Measurements from ENCODE around the gene ELAPOR1.

Gene ELAPOR1

GRCh38 chr1:109099938-109100773 lies 13.8 kb upstream of the ELAPOR1 start:
- Histone ChIP-seq H3K4me1 (ENCODE audit: insufficient read depth, low read length) (no peaks in the 10 kb centered on the region), H3K9ac (ENCODE audit: low read depth, low read length) (peak overlapping the region; percentile 96), H3K27ac (ENCODE audit: low read depth, low read length) (peak overlapping the region; percentile 93), H3K36me3 (ENCODE audit: insufficient read depth, low read length) (peaks cover 13% of the 10 kb centered on the region), H3K27me3 (ENCODE audit: insufficient read depth, low read length) (no peaks in the 10 kb centered on the region), H3K9me3 (ENCODE audit: insufficient read depth, low read depth, low read length) (no peaks in the 10 kb centered on the region), H3K4me3 (ENCODE audit: low read length) (peak overlapping the region; percentile 83)
- under 1% methylated on average over 77 of the region's 77 CpGs for WGBS

- H3K4me3 ChIP-seq (ENCODE audit: low read length): no peak overlapping the region
- peaks cover 5% of the 10 kb centered on the region; the same call in 1 of the 2 replicates for H3K27me3 ChIP-seq (ENCODE audit: insufficient read depth, low read length)
- H3K36me3 ChIP-seq (ENCODE audit: insufficient read depth, low read length): peaks cover 6% of the 10 kb centered on the region
- H3K27ac ChIP-seq (ENCODE audit: low read depth, low read length): no peak overlapping the region
- WGBS: 88% methylated on average over 20 of the region's 20 CpGs
- H3K4me1 ChIP-seq (ENCODE audit: insufficient read depth, low read length): no peaks in the 10 kb centered on the region
- no peak overlapping the region for H3K9ac ChIP-seq (ENCODE audit: low read depth, low read length)
- no peaks in the 10 kb centered on the region for H3K9me3 ChIP-seq (ENCODE audit: insufficient read depth, low read depth, low read length)
These were observed 9.4 kb upstream of the ELAPOR1 start for GRCh38 chr1:109104364-109105151.

- Histone ChIP-seq H3K9ac (ENCODE audit: low read depth, low read length) (no peak overlapping the region), H3K27me3 (ENCODE audit: insufficient read depth, low read length) (peaks cover 18% of the 10 kb centered on the region), H3K27ac (ENCODE audit: low read depth, low read length) (no peak overlapping the region), H3K4me3 (ENCODE audit: low read length) (no peak overlapping the region), H3K4me1 (ENCODE audit: insufficient read depth, low read length) (no peaks in the 10 kb centered on the region), H3K36me3 (ENCODE audit: insufficient read depth, low read length) (peaks cover 6% of the 10 kb centered on the region), H3K9me3 (ENCODE audit: insufficient read depth, low read depth, low read length) (no peaks in the 10 kb centered on the region)
- 83% methylated on average over 3 of the region's 4 CpGs for WGBS
These were observed 8.0 kb upstream of the ELAPOR1 start for GRCh38 chr1:109105881-109106280.

- no peak overlapping the region for H3K9ac ChIP-seq (ENCODE audit: low read depth, low read length)
These were observed 6.1 kb upstream of the ELAPOR1 start for GRCh38 chr1:109107785-109108184.

GRCh38 chr1:109109906-109110305 lies 4.0 kb upstream of the ELAPOR1 start:
- WGBS: 72% methylated on average over 3 of the region's 3 CpGs

More at GRCh38 chr1:109107785-109108184, 6.1 kb upstream of the ELAPOR1 start:
- 86% methylated on average over 7 of the region's 7 CpGs for WGBS
- H3K9me3 ChIP-seq (ENCODE audit: insufficient read depth, low read depth, low read length): no peaks in the 10 kb centered on the region
- H3K27me3 ChIP-seq (ENCODE audit: insufficient read depth, low read length): peaks cover 36% of the 10 kb centered on the region
- H3K36me3 ChIP-seq (ENCODE audit: insufficient read depth, low read length): no peaks in the 10 kb centered on the region
- H3K4me3 ChIP-seq (ENCODE audit: low read length): no peak overlapping the region
- 0 out of 2 replicates have a peak, but pooled peaks cover 4% of the 10 kb centered on the region for H3K4me1 ChIP-seq (ENCODE audit: insufficient read depth, low read length)
- H3K27ac ChIP-seq (ENCODE audit: low read depth, low read length): no peak overlapping the region

GRCh38 chr1:109111386-109112055 lies 2.4 kb upstream of the ELAPOR1 start:
- H3K9me3 ChIP-seq (ENCODE audit: insufficient read depth, low read depth, low read length): no peaks in the 10 kb centered on the region
- H3K27ac ChIP-seq (ENCODE audit: low read depth, low read length): no peak overlapping the region
- no peak overlapping the region for H3K4me3 ChIP-seq (ENCODE audit: low read length)
- H3K4me1 ChIP-seq (ENCODE audit: insufficient read depth, low read length): 0 out of 2 replicates have a peak, but pooled peaks cover 4% of the 10 kb centered on the region
- no peaks in the 10 kb centered on the region for H3K36me3 ChIP-seq (ENCODE audit: insufficient read depth, low read length)
- no peak overlapping the region for H3K9ac ChIP-seq (ENCODE audit: low read depth, low read length)
- H3K27me3 ChIP-seq (ENCODE audit: insufficient read depth, low read length): peaks cover 68% of the 10 kb centered on the region
- 78% methylated on average over 4 of the region's 5 CpGs for WGBS

More at GRCh38 chr1:109109906-109110305, 4.0 kb upstream of the ELAPOR1 start:
- Histone ChIP-seq H3K9me3 (ENCODE audit: insufficient read depth, low read depth, low read length) (no peaks in the 10 kb centered on the region), H3K36me3 (ENCODE audit: insufficient read depth, low read length) (no peaks in the 10 kb centered on the region), H3K27ac (ENCODE audit: low read depth, low read length) (no peak overlapping the region), H3K9ac (ENCODE audit: low read depth, low read length) (no peak overlapping the region), H3K4me3 (ENCODE audit: low read length) (no peak overlapping the region), H3K4me1 (ENCODE audit: insufficient read depth, low read length) (0 out of 2 replicates have a peak, but pooled peaks cover 4% of the 10 kb centered on the region), H3K27me3 (ENCODE audit: insufficient read depth, low read length) (peaks cover 57% of the 10 kb centered on the region)

GRCh38 chr1:109112056-109112651 lies 1.8 kb upstream of the ELAPOR1 start:
- H3K27me3 ChIP-seq (ENCODE audit: insufficient read depth, low read length): peaks cover 68% of the 10 kb centered on the region
- no peak overlapping the region for H3K27ac ChIP-seq (ENCODE audit: low read depth, low read length)

GRCh38 chr1:109112652-109113285 lies 1.1 kb upstream of the ELAPOR1 start:
- H3K4me1 ChIP-seq (ENCODE audit: insufficient read depth, low read length): 0 out of 2 replicates have a peak, but pooled peaks cover 4% of the 10 kb centered on the region
- WGBS: 6% methylated on average over 31 of the region's 31 CpGs
- H3K27ac ChIP-seq (ENCODE audit: low read depth, low read length): no peak overlapping the region
- no peaks in the 10 kb centered on the region for H3K9me3 ChIP-seq (ENCODE audit: insufficient read depth, low read depth, low read length)
- H3K36me3 ChIP-seq (ENCODE audit: insufficient read depth, low read length): no peaks in the 10 kb centered on the region
- H3K4me3 ChIP-seq (ENCODE audit: low read length): peak overlapping the region; percentile 48
- H3K27me3 ChIP-seq (ENCODE audit: insufficient read depth, low read length): peaks cover 68% of the 10 kb centered on the region
- no peak overlapping the region for H3K9ac ChIP-seq (ENCODE audit: low read depth, low read length)

More at GRCh38 chr1:109112056-109112651, 1.8 kb upstream of the ELAPOR1 start:
- H3K9me3 ChIP-seq (ENCODE audit: insufficient read depth, low read depth, low read length): no peaks in the 10 kb centered on the region
- no peaks in the 10 kb centered on the region for H3K36me3 ChIP-seq (ENCODE audit: insufficient read depth, low read length)
- 55% methylated on average over 9 of the region's 10 CpGs for WGBS
- H3K4me3 ChIP-seq (ENCODE audit: low read length): no peak overlapping the region
- no peak overlapping the region for H3K9ac ChIP-seq (ENCODE audit: low read depth, low read length)
- 0 out of 2 replicates have a peak, but pooled peaks cover 4% of the 10 kb centered on the region for H3K4me1 ChIP-seq (ENCODE audit: insufficient read depth, low read length)

- WGBS: 6% methylated on average over 12 of the region's 12 CpGs
- Histone ChIP-seq H3K9ac (ENCODE audit: low read depth, low read length) (no peak overlapping the region), H3K4me3 (ENCODE audit: low read length) (peak overlapping the region; percentile 48), H3K27me3 (ENCODE audit: insufficient read depth, low read length) (peaks cover 68% of the 10 kb centered on the region), H3K36me3 (ENCODE audit: insufficient read depth, low read length) (no peaks in the 10 kb centered on the region), H3K27ac (ENCODE audit: low read depth, low read length) (no peak overlapping the region), H3K9me3 (ENCODE audit: insufficient read depth, low read depth, low read length) (no peaks in the 10 kb centered on the region), H3K4me1 (ENCODE audit: insufficient read depth, low read length) (0 out of 2 replicates have a peak, but pooled peaks cover 4% of the 10 kb centered on the region)
These were observed 393 bp downstream of the ELAPOR1 start for GRCh38 chr1:109114342-109114674.

- H3K36me3 ChIP-seq (ENCODE audit: insufficient read depth, low read length): no peaks in the 10 kb centered on the region
- no peak overlapping the region for H3K4me3 ChIP-seq (ENCODE audit: low read length)
- 0 out of 2 replicates have a peak, but pooled peaks cover 4% of the 10 kb centered on the region for H3K4me1 ChIP-seq (ENCODE audit: insufficient read depth, low read length)
- WGBS: 89% methylated on average over 2 of the region's 2 CpGs
- peaks cover 57% of the 10 kb centered on the region for H3K27me3 ChIP-seq (ENCODE audit: insufficient read depth, low read length)
- no peaks in the 10 kb centered on the region for H3K9me3 ChIP-seq (ENCODE audit: insufficient read depth, low read depth, low read length)
- H3K27ac ChIP-seq (ENCODE audit: low read depth, low read length): no peak overlapping the region
- no peak overlapping the region for H3K9ac ChIP-seq (ENCODE audit: low read depth, low read length)
These were observed 1.8 kb downstream of the ELAPOR1 start for GRCh38 chr1:109115685-109116084.
